Neuronal stem cell (in vitro differentiated cells): ENCODE results near the gene TMEM250.

Source experiments
- DNase-seq: peaks from one replicate; pipeline ENCODE4 v3.0.0-alpha.2; 2013; ENCODE audit warnings: low spot score
- H2AFZ ChIP-seq: one replicate; pipeline ENCODE4 v1.6.1; 2013; ENCODE audit warnings: mild to moderate bottlenecking, low read length, inconsistent platforms
- H2AK5ac ChIP-seq: 2 replicates; pipeline ENCODE4 v1.6.1; 2013; ENCODE audit warnings: low read depth, mild to moderate bottlenecking, inconsistent platforms, low read length, moderate library complexity, mixed read lengths
- H2BK120ac ChIP-seq: 2 replicates; pipeline ENCODE4 v1.6.1; 2013; ENCODE audit warnings: low read depth, mild to moderate bottlenecking, inconsistent platforms, low read length, moderate library complexity, mixed read lengths
- H2BK12ac ChIP-seq: one replicate; pipeline ENCODE4 v1.6.1; 2013; ENCODE audit warnings: low read length, inconsistent platforms
- H2BK15ac ChIP-seq: 2 replicates; pipeline ENCODE4 v1.6.1; 2013; ENCODE audit warnings: mild to moderate bottlenecking, low read length, inconsistent platforms, mixed read lengths
- H2BK5ac ChIP-seq: one replicate; pipeline ENCODE4 v1.6.1; 2013; ENCODE audit warnings: inconsistent platforms, mild to moderate bottlenecking, low read length, moderate library complexity
- H3K14ac ChIP-seq: one replicate; pipeline ENCODE4 v1.6.1; 2013; ENCODE audit warnings: low read length, inconsistent platforms
- H3K18ac ChIP-seq: 2 replicates; pipeline ENCODE4 v1.6.1; 2013; ENCODE audit warnings: low read length, inconsistent platforms
- H3K23ac ChIP-seq: 2 replicates; pipeline ENCODE4 v1.6.1; 2013; ENCODE audit warnings: low read depth, mild to moderate bottlenecking, mixed read lengths, low read length, inconsistent platforms; ENCODE audit not compliant: poor library complexity
- H3K27ac ChIP-seq: replicated peaks from 3 replicates; pipeline ENCODE4 v1.5.1; 2013; ENCODE audit warnings: low read length, inconsistent platforms
- H3K27me3 ChIP-seq, 3 experiments: 2 replicates each; pipeline ENCODE4 v1.6.1; 2013; ENCODE audit warnings: low read length in 3 of 3, mild to moderate bottlenecking in 2 of 3, inconsistent platforms in 1 of 3, low read depth in 1 of 3, mixed read lengths in 1 of 3, moderate library complexity in 1 of 3; ENCODE audit not compliant: control insufficient read depth in 3 of 3, insufficient read depth in 3 of 3
- H3K36me3 ChIP-seq, 2 donors: replicated peaks in 1 of 2; 2 replicates each; pipeline ENCODE4 v1.6.1; 2013; ENCODE audit warnings: low read length in 2 of 2; ENCODE audit not compliant: control insufficient read depth in 2 of 2, insufficient read depth in 2 of 2
- H3K4ac ChIP-seq: 2 replicates; pipeline ENCODE4 v1.6.1; 2013; ENCODE audit warnings: inconsistent platforms, mild to moderate bottlenecking, low read length, moderate library complexity
- H3K4me1 ChIP-seq, 2 donors: 1 replicate in 1 of 2; 2 replicates in 1 of 2; pipeline ENCODE4 v1.6.1; 2013; ENCODE audit warnings: low read length in 2 of 2, low read depth in 1 of 2; ENCODE audit not compliant: control insufficient read depth in 2 of 2, insufficient read depth in 1 of 2
- H3K4me2 ChIP-seq: one replicate; pipeline ENCODE4 v1.6.1; 2013; ENCODE audit warnings: mild to moderate bottlenecking, low read length, inconsistent platforms; ENCODE audit not compliant: insufficient read depth, poor library complexity, severe bottlenecking
- H3K4me3 ChIP-seq, 2 donors: 2 replicates each; pipeline ENCODE4 v1.5.1; 2013; ENCODE audit warnings: low read length in 2 of 2, mild to moderate bottlenecking in 2 of 2, inconsistent platforms in 1 of 2, moderate library complexity in 1 of 2
- H3K79me1 ChIP-seq: one replicate; pipeline ENCODE4 v1.6.1; 2013; ENCODE audit warnings: low read depth, mild to moderate bottlenecking, inconsistent platforms, low read length, moderate library complexity
- H3K9ac ChIP-seq: one replicate; pipeline ENCODE4 v1.6.1; 2013; ENCODE audit warnings: mild to moderate bottlenecking, low read depth, low read length, inconsistent platforms; ENCODE audit not compliant: poor library complexity
- H3K9me3 ChIP-seq, 2 donors: replicated peaks in 1 of 2; 2 replicates each; pipeline versions ENCODE3 to v1.6.1; 2013; ENCODE audit warnings: low read length in 2 of 2, mild to moderate bottlenecking in 2 of 2, inconsistent platforms in 1 of 2, low read depth in 1 of 2, mixed read lengths in 1 of 2, moderate library complexity in 1 of 2; ENCODE audit not compliant: control insufficient read depth in 2 of 2, insufficient read depth in 1 of 2
- H4K8ac ChIP-seq: one replicate; pipeline ENCODE4 v1.6.1; 2013; ENCODE audit warnings: low read depth, mild to moderate bottlenecking, inconsistent platforms, low read length, moderate library complexity
- H4K91ac ChIP-seq: one replicate; pipeline ENCODE4 v1.6.1; 2013; ENCODE audit warnings: low read length, low read depth, mild to moderate bottlenecking, inconsistent platforms; ENCODE audit not compliant: poor library complexity
- WGBS, 2 donors: extraction: QIAGEN DNeasy Blood & Tissue Kit; methylation state at CpG; one replicate each; pipeline ENCODE4 v1.1.7; 2013; ENCODE audit warnings: missing lambda C conversion rate in 2 of 2, mixed read lengths in 1 of 2; ENCODE audit not compliant: insufficient read length in 2 of 2, insufficient replicate concordance in 1 of 2; ENCODE audit errors: extremely low coverage in 2 of 2; 5-methylcytosine and 5-hydroxymethylcytosine counted together

TMEM250 gene

GRCh38 chr9:136075881-136076678, 42.6 kb downstream of the TMEM250 start:
- H3K23ac ChIP-seq: no peak overlapping the region
- peak overlapping the region in 1 of 2 donors; percentile 39 for H3K4me3 ChIP-seq
- H2BK15ac ChIP-seq: no peak overlapping the region
- no peak overlapping the region for H2BK5ac ChIP-seq
- H4K8ac ChIP-seq: no peak overlapping the region
- H3K9ac ChIP-seq: no peak overlapping the region
- no CpG with 5 or more reads among the region's 26 CpGs for WGBS, 2 donors
- no peak overlapping the region for H2BK12ac ChIP-seq
- H3K4me1 ChIP-seq: no peaks in the 10 kb centered on the region
- no peak overlapping the region for H3K18ac ChIP-seq
- no peak overlapping the region for H3K14ac ChIP-seq
- no peak for DNase-seq
- no peaks in the 10 kb centered on the region for H3K27me3 ChIP-seq
- H3K4me2 ChIP-seq: no peak overlapping the region
- no peak overlapping the region for H4K91ac ChIP-seq
- H3K9me3 ChIP-seq: no peaks in the 10 kb centered on the region
- no peak overlapping the region for H3K4ac ChIP-seq
- no peak overlapping the region for H2AK5ac ChIP-seq
- no peak overlapping the region for H2AFZ ChIP-seq
- H3K27ac ChIP-seq: no peak overlapping the region
- H3K79me1 ChIP-seq: peaks cover 6% of the 10 kb centered on the region
- no peak overlapping the region for H2BK120ac ChIP-seq
- H3K36me3 ChIP-seq: no peaks in the 10 kb centered on the region

DNA sequence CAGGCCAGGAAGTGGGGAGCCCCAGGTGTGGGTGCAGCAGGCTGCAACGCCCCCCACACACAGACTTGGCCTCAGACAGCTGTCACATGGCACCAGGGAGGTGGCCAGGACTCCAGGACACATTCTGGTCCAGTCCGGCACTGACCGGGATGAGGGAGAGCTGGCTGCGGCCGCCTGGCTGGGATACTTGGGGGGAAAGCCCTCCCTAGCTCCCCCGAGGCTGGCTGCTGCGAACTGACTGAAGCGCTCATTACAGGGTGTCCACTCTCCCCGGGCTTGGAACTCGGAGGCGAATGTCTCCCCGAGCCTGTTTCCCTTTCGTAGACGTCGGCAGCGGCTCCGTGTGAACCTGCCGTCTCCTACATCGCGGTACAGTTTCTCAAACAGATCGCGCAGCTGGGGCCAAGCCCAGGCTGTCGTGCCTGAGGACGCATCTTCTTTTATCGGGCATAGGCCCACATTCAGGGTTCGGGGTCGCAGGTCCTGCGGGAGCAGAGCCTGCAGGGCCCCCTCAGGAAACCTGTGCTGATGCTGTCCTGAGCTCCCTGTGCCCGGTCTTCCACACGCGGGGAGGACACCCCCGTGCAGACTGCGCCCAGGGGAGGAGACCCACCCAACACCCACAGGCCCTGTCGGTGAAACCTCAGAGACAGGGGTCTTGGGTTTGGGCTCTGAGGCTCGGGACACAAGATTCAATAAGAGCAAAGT, 43.4 kb downstream of the TMEM250 start:
- WGBS, 2 donors: no CpG with 5 or more reads among the region's 35 CpGs
- Histone ChIP-seq H2AK5ac (peak overlapping the region; percentile 81), H2BK5ac (peak overlapping the region; percentile 82), H3K23ac (peak overlapping the region; percentile 73), H3K4me3 (no peak overlapping the region), H3K27me3 (no peaks in the 10 kb centered on the region), H4K91ac (no peak overlapping the region), H3K4ac (no peak overlapping the region), H3K27ac (no peak overlapping the region), H2BK120ac (no peak overlapping the region), H4K8ac (no peak overlapping the region), H3K9me3 (no peaks in the 10 kb centered on the region), H2AFZ (no peak overlapping the region), H3K36me3 (no peaks in the 10 kb centered on the region), H3K79me1 (peaks cover 2% of the 10 kb centered on the region), H3K18ac (peak overlapping the region; percentile 76), H2BK15ac (peak overlapping the region; percentile 49), H3K9ac (no peak overlapping the region), H3K14ac (peak overlapping the region; percentile 38), H3K4me2 (no peak overlapping the region), H2BK12ac (peak overlapping the region; percentile 10), H3K4me1 (no peaks in the 10 kb centered on the region)
- DNase-seq: no peak

DNA sequence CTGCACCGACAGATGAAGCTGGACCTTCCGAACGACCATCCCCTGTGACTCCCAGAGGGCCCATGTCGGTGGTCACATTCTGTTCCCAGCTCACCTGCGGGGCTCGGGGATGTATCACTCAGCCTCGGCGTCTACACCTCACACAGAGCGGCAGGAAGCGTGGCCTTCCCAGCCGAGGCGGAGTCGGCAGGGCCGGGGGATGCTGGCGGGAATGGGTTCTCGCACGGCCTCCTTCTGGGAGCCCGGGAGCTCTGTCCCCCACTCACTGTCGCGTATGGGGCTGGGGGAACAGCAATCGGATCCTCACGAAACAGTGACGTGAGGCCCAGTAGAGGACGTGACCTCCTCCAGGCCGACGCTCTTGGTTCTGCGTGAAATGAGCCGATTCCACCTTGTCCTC, 44.0 kb downstream of the TMEM250 start:
- no peak overlapping the region for H3K4me2 ChIP-seq
- H3K4ac ChIP-seq: no peak overlapping the region
- H3K36me3 ChIP-seq: no peaks in the 10 kb centered on the region
- peak overlapping the region; percentile 73 for H3K23ac ChIP-seq
- H3K27me3 ChIP-seq: no peaks in the 10 kb centered on the region
- H3K14ac ChIP-seq: peak overlapping the region; percentile 38
- peak overlapping the region; percentile 26 for H2BK15ac ChIP-seq
- peaks cover 2% of the 10 kb centered on the region for H3K79me1 ChIP-seq
- H4K91ac ChIP-seq: peak overlapping the region; percentile 79
- H3K9ac ChIP-seq: no peak overlapping the region
- H3K4me1 ChIP-seq: no peaks in the 10 kb centered on the region
- no peak overlapping the region for H3K27ac ChIP-seq
- peak overlapping the region; percentile 81 for H2AK5ac ChIP-seq
- H2AFZ ChIP-seq: no peak overlapping the region
- peak overlapping the region; percentile 10 for H2BK12ac ChIP-seq
- H2BK5ac ChIP-seq: peak overlapping the region; percentile 82
- peak overlapping the region; percentile 76 for H3K18ac ChIP-seq
- H4K8ac ChIP-seq: no peak overlapping the region
- no peak overlapping the region for H3K4me3 ChIP-seq
- no CpG with 5 or more reads among the region's 28 CpGs for WGBS, 2 donors
- no peak overlapping the region for H2BK120ac ChIP-seq
- DNase-seq: no peak
- no peaks in the 10 kb centered on the region for H3K9me3 ChIP-seq
